ENCODE results near the gene TLCD1.
A peak's percentile ranks its signal among the peaks of the same experiment; 100 is the strongest.
"Not testable (repeated sequence)": the region's sequence is repeated elsewhere in the genome, so short reads cannot be mapped to it uniquely, and the experiment has no call there.

The TLCD1 gene

GRCh38 chr17:28723836-28724499 is 2.1 kb downstream of the TLCD1 start:
- H3K36me3 ChIP-seq (ENCODE audit: control insufficient read depth, insufficient read depth, low read length, severe bottlenecking): peaks cover 38% of the 10 kb centered on the region
- DNase-seq (ENCODE audit: low read depth); H3K27me3 ChIP-seq (replicated peaks; ENCODE audit: control insufficient read depth, insufficient read depth, low read length); H3K9me3 ChIP-seq (ENCODE audit: control insufficient read depth, low read length); H3K4me3 ChIP-seq (ENCODE audit: low read length): not testable (repeated sequence)
- H3K9ac ChIP-seq (ENCODE audit: low read length): peak overlapping the region; percentile 95
- H3K4me1 ChIP-seq (ENCODE audit: control insufficient read depth, insufficient read depth, low read length): peaks cover 56% of the 10 kb centered on the region

DNA sequence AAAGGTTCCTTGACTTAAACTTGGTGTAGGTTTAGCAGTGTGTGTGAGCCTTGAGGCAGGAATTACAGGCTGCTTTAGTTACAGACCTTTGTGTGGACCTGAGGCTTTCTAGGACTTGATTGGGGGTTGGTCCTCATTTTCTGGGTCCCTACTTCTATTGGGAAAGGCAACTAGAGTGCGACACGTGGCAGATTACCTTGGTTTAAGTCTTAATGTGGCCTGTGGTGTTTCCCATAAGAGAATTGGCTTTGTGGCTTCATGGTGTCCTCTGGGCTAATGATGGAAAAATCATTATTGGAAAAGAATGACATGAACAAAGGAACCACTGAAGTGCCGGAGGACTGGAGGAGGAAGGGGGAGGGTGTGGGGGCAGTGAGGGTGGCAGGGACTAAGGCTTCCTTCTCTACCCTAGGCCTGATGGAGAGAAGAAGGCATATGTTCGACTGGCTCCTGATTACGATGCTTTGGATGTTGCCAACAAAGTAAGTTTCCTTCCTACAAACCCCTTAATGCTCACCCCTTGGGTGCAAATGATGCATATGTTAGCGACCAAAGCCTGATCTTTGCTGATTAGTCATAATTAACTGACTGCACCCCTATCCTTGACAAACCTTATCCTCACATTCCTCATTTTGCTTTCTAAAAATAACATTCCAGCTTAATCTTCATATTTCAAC is 2.7 kb downstream of the TLCD1 start:
- Histone ChIP-seq H3K9me3 (ENCODE audit: control insufficient read depth, low read length) (no peaks in the 10 kb centered on the region), H3K4me3 (ENCODE audit: low read length) (peak overlapping the region; percentile 89), H3K36me3 (ENCODE audit: control insufficient read depth, insufficient read depth, low read length, severe bottlenecking) (peaks cover 38% of the 10 kb centered on the region), H3K9ac (ENCODE audit: low read length) (peak overlapping the region; percentile 91), H3K27me3 (replicated peaks; ENCODE audit: control insufficient read depth, insufficient read depth, low read length) (no peaks in the 10 kb centered on the region), H3K4me1 (ENCODE audit: control insufficient read depth, insufficient read depth, low read length) (peaks cover 62% of the 10 kb centered on the region)
- no peak for DNase-seq (ENCODE audit: low read depth)

DNA sequence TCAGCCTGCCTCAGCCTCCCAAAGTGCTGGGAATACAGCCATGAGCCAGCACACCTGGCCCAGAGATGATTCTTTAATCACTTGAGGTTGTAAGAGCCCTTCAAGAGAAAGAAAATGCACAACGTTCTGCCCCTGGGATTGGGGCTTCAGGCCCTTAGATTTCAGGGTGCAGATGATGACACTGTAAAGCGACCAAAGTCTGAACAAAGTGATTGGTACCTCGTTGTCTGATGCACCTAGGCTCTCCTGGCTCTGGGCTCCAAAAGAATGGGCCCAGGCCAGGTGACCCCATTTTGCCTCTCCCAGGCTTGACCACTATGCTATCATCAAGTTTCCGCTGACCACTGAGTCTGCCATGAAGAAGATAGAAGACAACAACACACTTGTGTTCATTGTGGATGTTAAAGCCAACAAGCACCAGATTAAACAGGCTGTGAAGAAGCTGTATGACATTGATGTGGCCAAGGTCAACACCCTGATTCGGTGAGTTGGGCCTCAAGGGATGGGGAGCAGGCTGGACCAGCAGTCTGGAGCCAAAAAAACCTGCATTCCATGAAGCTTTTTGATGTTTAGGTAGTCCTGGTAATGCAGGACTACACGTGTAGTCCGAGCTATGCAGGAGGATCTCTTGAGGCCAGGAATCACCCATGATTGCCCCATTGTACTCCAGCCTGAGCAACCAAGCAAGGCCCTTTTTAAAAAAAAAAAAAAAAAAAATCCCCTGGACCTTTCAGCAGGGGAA is 3.4 kb downstream of the TLCD1 start:
- Histone ChIP-seq H3K36me3 (ENCODE audit: control insufficient read depth, insufficient read depth, low read length, severe bottlenecking) (peaks cover 38% of the 10 kb centered on the region), H3K27me3 (replicated peaks; ENCODE audit: control insufficient read depth, insufficient read depth, low read length) (no peaks in the 10 kb centered on the region), H3K4me3 (ENCODE audit: low read length) (peak overlapping the region; percentile 89), H3K9me3 (ENCODE audit: control insufficient read depth, low read length) (no peaks in the 10 kb centered on the region), H3K9ac (ENCODE audit: low read length) (peak overlapping the region; percentile 91), H3K4me1 (ENCODE audit: control insufficient read depth, insufficient read depth, low read length) (peaks cover 59% of the 10 kb centered on the region)
- DNase-seq (ENCODE audit: low read depth): no peak

GRCh38 chr17:28720997-28721329 is 5.1 kb downstream of the TLCD1 start:
- Histone ChIP-seq H3K36me3 (ENCODE audit: control insufficient read depth, insufficient read depth, low read length, severe bottlenecking) (peaks cover 38% of the 10 kb centered on the region), H3K4me1 (ENCODE audit: control insufficient read depth, insufficient read depth, low read length) (peaks cover 63% of the 10 kb centered on the region), H3K4me3 (ENCODE audit: low read length) (peak overlapping the region; percentile 89), H3K9ac (ENCODE audit: low read length) (peak overlapping the region; percentile 91)
- H3K27me3 ChIP-seq (replicated peaks; ENCODE audit: control insufficient read depth, insufficient read depth, low read length); DNase-seq (ENCODE audit: low read depth); H3K9me3 ChIP-seq (ENCODE audit: control insufficient read depth, low read length): not testable (repeated sequence)

DNA sequence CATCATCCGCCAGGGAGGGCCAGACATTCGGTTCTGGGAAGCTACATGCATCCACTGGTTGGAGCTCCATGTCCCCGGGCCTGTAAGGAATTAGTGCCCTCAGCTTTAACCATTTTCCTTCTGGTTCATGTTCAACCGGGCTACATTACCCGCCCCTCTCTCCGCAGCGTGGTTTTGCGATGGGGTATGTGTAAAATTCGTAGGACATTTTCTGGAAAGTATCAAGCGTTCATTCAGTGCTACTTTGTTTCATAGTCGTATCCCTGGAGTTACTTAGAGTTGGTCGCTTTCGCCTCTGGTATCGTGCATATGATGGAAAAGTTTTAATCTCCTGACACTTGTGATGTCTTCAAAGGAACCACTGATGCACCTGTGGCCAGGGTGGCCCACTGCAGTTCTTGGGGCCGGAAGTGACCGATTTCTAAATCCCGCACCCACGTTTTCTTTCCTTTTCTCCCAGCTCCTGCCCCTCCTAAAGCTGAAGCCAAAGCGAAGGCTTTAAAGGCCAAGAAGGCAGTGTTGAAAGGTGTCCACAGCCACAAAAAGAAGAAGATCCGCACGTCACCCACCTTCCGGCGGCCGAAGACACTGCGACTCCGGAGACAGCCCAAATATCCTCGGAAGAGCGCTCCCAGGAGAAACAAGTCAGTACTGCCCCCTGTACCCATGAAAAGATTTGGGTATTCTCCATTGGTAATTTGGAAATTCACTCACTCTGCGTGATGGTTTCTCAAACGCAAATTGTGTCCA is 5.6 kb downstream of the TLCD1 start:
- Histone ChIP-seq H3K27me3 (replicated peaks; ENCODE audit: control insufficient read depth, insufficient read depth, low read length) (no peaks in the 10 kb centered on the region), H3K9ac (ENCODE audit: low read length) (peak overlapping the region; percentile 91), H3K9me3 (ENCODE audit: control insufficient read depth, low read length) (no peaks in the 10 kb centered on the region), H3K4me1 (ENCODE audit: control insufficient read depth, insufficient read depth, low read length) (peaks cover 60% of the 10 kb centered on the region), H3K36me3 (ENCODE audit: control insufficient read depth, insufficient read depth, low read length, severe bottlenecking) (peaks cover 40% of the 10 kb centered on the region), H3K4me3 (ENCODE audit: low read length) (peak overlapping the region; percentile 89)
- DNase-seq (ENCODE audit: low read depth): no peak

DNA sequence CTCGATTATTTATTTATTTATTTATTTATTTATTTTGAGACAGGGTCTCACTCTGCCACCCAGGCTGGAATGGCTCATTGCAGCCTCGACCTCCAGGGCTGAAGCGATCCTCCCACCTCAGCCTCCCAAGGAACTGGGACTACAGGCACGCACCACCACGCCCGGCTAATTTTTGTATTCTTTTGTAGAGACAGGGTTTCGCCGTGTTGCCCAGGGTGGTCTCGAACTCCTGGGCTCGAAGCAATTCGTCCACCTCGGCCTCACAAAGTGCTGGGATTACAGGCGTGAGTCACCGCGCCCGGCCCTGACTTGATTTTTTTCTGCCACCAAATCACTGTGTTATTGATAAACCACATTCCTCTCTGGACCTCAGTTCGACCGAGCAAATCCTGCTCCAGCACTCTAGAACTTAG is 7.0 kb downstream of the TLCD1 start:
- peak overlapping the region; percentile 89 for H3K4me3 ChIP-seq (ENCODE audit: low read length)
- H3K27me3 ChIP-seq (replicated peaks; ENCODE audit: control insufficient read depth, insufficient read depth, low read length): no peaks in the 10 kb centered on the region
- H3K36me3 ChIP-seq (ENCODE audit: control insufficient read depth, insufficient read depth, low read length, severe bottlenecking): peaks cover 45% of the 10 kb centered on the region
- H3K9ac ChIP-seq (ENCODE audit: low read length): peak overlapping the region; percentile 91
- no peaks in the 10 kb centered on the region for H3K9me3 ChIP-seq (ENCODE audit: control insufficient read depth, low read length)
- DNase-seq (ENCODE audit: low read depth): no peak
- H3K4me1 ChIP-seq (ENCODE audit: control insufficient read depth, insufficient read depth, low read length): peaks cover 47% of the 10 kb centered on the region

GRCh38 chr17:28718333-28719020 is 7.6 kb downstream of the TLCD1 start:
- Histone ChIP-seq H3K27me3 (replicated peaks; ENCODE audit: control insufficient read depth, insufficient read depth, low read length) (no peaks in the 10 kb centered on the region), H3K4me3 (ENCODE audit: low read length) (peak overlapping the region; percentile 89), H3K4me1 (ENCODE audit: control insufficient read depth, insufficient read depth, low read length) (peaks cover 44% of the 10 kb centered on the region), H3K36me3 (ENCODE audit: control insufficient read depth, insufficient read depth, low read length, severe bottlenecking) (peaks cover 43% of the 10 kb centered on the region), H3K9me3 (ENCODE audit: control insufficient read depth, low read length) (no peaks in the 10 kb centered on the region), H3K9ac (ENCODE audit: low read length) (peak overlapping the region; percentile 91)
- DNase-seq (ENCODE audit: low read depth): no peak

DNA sequence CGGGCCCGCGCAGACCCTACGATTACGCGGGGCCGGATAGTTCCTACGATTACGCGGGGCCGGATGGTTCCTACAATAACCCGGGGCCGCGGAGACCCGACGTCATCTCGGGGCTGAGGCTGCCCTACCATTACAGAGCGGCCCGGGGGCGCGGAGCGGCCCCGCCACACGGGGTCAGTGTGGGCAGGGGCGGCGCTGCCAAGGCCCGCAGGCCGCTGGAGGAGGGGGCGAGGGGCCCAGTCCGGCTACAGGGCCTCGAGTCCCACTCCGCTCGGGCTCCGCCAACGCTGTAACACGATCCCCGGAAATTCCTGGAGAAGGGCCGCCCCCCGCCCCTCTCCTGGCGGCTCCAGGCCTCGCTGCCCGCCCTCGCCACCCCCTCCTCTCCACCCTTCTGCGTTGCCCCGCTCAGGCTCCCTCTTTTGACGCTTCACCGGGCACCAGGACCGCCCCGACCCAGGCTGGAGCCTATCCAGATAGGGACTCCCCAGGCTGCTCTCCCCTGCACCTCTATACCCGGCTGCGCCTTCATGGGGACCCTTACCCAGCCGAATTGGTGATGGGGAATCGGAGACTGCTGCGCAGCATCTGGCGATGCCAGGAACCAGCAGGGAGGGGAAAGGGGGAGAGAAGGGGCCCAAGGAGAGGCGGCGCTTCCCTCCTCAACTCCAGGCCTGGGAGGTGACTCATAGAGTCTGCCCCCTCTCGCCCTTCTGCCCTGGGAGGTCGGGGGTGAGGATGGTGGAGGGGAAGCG is 8.3 kb downstream of the TLCD1 start, which contains the start of gene RAB34:
Gene RAB34 (minus strand): TSS at position 291 of the 755 bp plus-strand sequence. CDS start 602 bp downstream, outside the sequence.
- H3K9ac ChIP-seq (ENCODE audit: low read length): peak within 1 kb of the TSS; percentile 91
- peak within 1 kb of the TSS; percentile 89 for H3K4me3 ChIP-seq (ENCODE audit: low read length)
- peaks cover 36% of the 10 kb centered on the region for H3K36me3 ChIP-seq (ENCODE audit: control insufficient read depth, insufficient read depth, low read length, severe bottlenecking)
- H3K27me3 ChIP-seq (replicated peaks; ENCODE audit: control insufficient read depth, insufficient read depth, low read length): no peaks in the 10 kb centered on the region
- H3K4me1 ChIP-seq (ENCODE audit: control insufficient read depth, insufficient read depth, low read length): peaks cover 37% of the 10 kb centered on the region
- H3K9me3 ChIP-seq (ENCODE audit: control insufficient read depth, low read length): no peaks in the 10 kb centered on the region
- DNase-seq (ENCODE audit: low read depth): peak; percentile 97

GRCh38 chr17:28716740-28717577 is 9.1 kb downstream of the TLCD1 start:
- peak; percentile 65 for DNase-seq (ENCODE audit: low read depth)

More at GRCh38 chr17:28716740-28717577, 9.1 kb downstream of the TLCD1 start:
- H3K9ac ChIP-seq (ENCODE audit: low read length): peak overlapping the region; percentile 91
- H3K27me3 ChIP-seq (replicated peaks; ENCODE audit: control insufficient read depth, insufficient read depth, low read length): no peaks in the 10 kb centered on the region
- no peaks in the 10 kb centered on the region for H3K9me3 ChIP-seq (ENCODE audit: control insufficient read depth, low read length)
- H3K36me3 ChIP-seq (ENCODE audit: control insufficient read depth, insufficient read depth, low read length, severe bottlenecking): peaks cover 28% of the 10 kb centered on the region
- H3K4me3 ChIP-seq (ENCODE audit: low read length): peak overlapping the region; percentile 89
- H3K4me1 ChIP-seq (ENCODE audit: control insufficient read depth, insufficient read depth, low read length): peaks cover 30% of the 10 kb centered on the region

Data from adipocyte (in vitro differentiated cells).